ENCODE measurements around the gene SDR9C7. TPM values are rescaled to one million over a fixed set of nuclear protein-coding genes. Genes with fewer than 3 reads are reported as not detected.
"Not testable (repeated sequence)": the region's sequence is repeated elsewhere in the genome, so short reads cannot be mapped to it uniquely, and the experiment has no call there.

The SDR9C7 gene
- total RNA-seq (2014; rRNA removed; shearing (Covaris generic); ENCODE audit: low replicate concordance): not detected in 2 replicates

GRCh38 chr12:56933826-56934625 is at the start of gene SDR9C7:
Gene SDR9C7, minus strand, starts transcription at chr12:56934408. Its CDS starts 147 bp downstream, at chr12:56934261.
- in situ Hi-C loops (cut with HindIII; ENCODE audit: low pct_unique_long_range_greater_than_20kb, low sequenced_read_pairs): no loop called here
- DNase-seq (ENCODE audit: low read depth): no peak

- in situ Hi-C loops (cut with HindIII; ENCODE audit: low pct_unique_long_range_greater_than_20kb, low sequenced_read_pairs): no loop called here
- DNase-seq (ENCODE audit: low read depth): no peak
These were observed 49.2 kb upstream of the SDR9C7 start for GRCh38 chr12:56983386-56983785.

GRCh38 chr12:56982578-56983236 is 48.5 kb upstream of the SDR9C7 start:
- DNase-seq (ENCODE audit: low read depth); in situ Hi-C loops (cut with HindIII; ENCODE audit: low pct_unique_long_range_greater_than_20kb, low sequenced_read_pairs): not testable (repeated sequence)

- no peak for DNase-seq (ENCODE audit: low read depth)
- in situ Hi-C loops (cut with HindIII; ENCODE audit: low pct_unique_long_range_greater_than_20kb, low sequenced_read_pairs): no loop called here
These were observed 46.8 kb upstream of the SDR9C7 start for GRCh38 chr12:56980941-56981530.

DNA sequence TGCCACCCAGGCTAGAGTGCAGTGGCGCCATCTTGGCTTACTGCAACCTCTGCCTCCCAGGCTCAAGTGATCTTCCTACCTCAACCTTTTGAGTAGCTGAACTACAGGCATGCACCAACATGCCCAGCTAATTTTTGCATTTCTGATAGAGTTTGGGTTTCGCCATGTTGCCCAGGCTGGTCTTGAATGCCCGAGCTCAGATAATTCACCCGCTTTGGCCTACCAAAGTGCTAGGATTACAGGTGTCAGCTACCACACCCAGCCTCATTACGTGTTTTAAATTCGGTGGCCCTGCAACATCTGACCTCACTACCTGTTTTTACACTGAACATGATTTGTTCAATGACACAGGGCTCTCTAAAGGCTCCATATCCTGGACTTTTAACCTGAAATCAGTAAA is 46.1 kb upstream of the SDR9C7 start:
- no peak for DNase-seq (ENCODE audit: low read depth)
- in situ Hi-C loops (cut with HindIII; ENCODE audit: low pct_unique_long_range_greater_than_20kb, low sequenced_read_pairs): no loop called here

- in situ Hi-C loops (cut with HindIII; ENCODE audit: low pct_unique_long_range_greater_than_20kb, low sequenced_read_pairs): no loop called here
- DNase-seq (ENCODE audit: low read depth): no peak
These were observed 45.4 kb upstream of the SDR9C7 start for GRCh38 chr12:56979628-56980027.

DNA sequence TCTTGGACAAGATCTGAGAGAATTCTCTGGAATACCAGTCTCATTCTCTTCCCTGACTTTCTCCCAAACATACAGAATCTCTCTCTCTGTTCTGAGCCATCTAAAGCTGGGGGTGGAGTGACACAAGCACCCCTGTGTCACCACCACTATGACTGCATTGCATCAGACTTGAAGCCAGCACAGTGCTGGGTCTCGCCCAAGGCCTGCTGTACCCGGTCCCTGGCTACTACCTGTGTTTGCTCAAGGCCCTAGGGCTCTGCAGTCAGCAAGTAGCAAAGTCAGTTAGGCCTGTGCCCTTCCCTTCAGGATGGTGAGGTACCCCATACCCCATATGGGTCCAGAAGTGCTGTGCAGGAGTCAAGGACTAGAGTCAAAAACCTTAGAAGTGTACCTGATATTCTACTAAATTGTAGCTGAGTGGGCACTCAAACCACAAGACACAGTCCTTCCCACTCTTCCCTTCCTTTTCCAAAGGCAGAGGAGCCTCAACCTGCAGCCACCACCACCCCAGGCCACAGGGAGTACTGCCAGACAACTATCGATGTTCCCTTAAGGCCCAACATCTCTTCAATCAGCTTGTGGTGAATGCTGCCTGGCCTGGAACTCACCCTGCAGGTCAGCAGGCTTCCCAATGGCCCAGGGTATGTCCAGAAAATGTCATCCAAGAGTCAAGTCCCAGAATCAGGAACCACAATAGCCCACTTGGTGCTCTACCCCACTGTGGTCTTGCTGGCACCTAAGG is 44.4 kb upstream of the SDR9C7 start:
- no peak for DNase-seq (ENCODE audit: low read depth)
- in situ Hi-C loops (cut with HindIII; ENCODE audit: low pct_unique_long_range_greater_than_20kb, low sequenced_read_pairs): no loop called here

GRCh38 chr12:56977361-56977760 is 43.2 kb upstream of the SDR9C7 start:
- DNase-seq (ENCODE audit: low read depth); in situ Hi-C loops (cut with HindIII; ENCODE audit: low pct_unique_long_range_greater_than_20kb, low sequenced_read_pairs): not testable (repeated sequence)

DNA sequence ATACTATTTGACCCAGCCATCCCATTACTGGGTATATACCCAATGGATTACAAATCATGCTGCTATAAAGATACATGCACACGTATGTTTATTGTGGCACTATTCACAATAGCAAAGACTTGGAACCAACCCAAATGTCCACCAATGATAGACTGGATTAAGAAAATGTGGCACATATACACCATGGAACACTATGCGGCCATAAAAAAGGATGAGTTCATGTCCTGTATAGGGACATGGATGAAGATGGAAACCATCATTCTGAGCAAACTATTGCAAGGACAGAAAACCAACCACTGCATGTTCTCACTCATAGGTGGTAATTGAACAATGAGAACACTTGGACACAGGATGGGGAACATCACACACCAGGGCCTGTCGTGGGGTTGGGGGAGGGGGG is 40.0 kb upstream of the SDR9C7 start:
- in situ Hi-C loops (cut with HindIII; ENCODE audit: low pct_unique_long_range_greater_than_20kb, low sequenced_read_pairs); DNase-seq (ENCODE audit: low read depth): not testable (repeated sequence)

- in situ Hi-C loops (cut with HindIII; ENCODE audit: low pct_unique_long_range_greater_than_20kb, low sequenced_read_pairs); DNase-seq (ENCODE audit: low read depth): not testable (repeated sequence)
These were observed 34.7 kb upstream of the SDR9C7 start for GRCh38 chr12:56968910-56969309.

GRCh38 chr12:56965997-56966642 is 31.9 kb upstream of the SDR9C7 start:
- peak; percentile 63 for DNase-seq (ENCODE audit: low read depth)
- in situ Hi-C loops (cut with HindIII; ENCODE audit: low pct_unique_long_range_greater_than_20kb, low sequenced_read_pairs): not testable (repeated sequence)

GRCh38 chr12:56965124-56965523 is 30.9 kb upstream of the SDR9C7 start:
- DNase-seq (ENCODE audit: low read depth); in situ Hi-C loops (cut with HindIII; ENCODE audit: low pct_unique_long_range_greater_than_20kb, low sequenced_read_pairs): not testable (repeated sequence)

DNA sequence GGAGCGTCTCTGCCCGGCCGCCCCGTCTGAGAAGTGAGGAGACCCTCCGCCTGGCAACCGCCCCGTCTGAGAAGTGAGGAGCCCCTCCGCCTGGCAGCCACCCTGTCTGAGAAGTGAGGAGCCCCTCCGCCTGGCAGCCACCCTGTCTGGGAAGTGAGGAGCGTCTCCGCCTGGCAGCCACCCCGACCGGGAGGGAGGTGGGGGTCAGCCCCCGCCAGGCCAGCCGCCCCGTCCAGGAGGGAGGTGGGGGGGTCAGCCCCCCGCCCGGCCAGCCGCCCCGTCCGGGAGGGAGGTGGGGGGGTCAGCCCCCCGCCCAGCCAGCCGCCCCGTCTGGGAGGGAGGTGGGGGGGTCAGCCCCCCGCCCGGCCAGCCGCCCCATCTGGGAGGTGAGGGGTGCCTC is 29.3 kb upstream of the SDR9C7 start:
- DNase-seq (ENCODE audit: low read depth); in situ Hi-C loops (cut with HindIII; ENCODE audit: low pct_unique_long_range_greater_than_20kb, low sequenced_read_pairs): not testable (repeated sequence)

GRCh38 chr12:56962247-56962646 is 28.0 kb upstream of the SDR9C7 start:
- in situ Hi-C loops (cut with HindIII; ENCODE audit: low pct_unique_long_range_greater_than_20kb, low sequenced_read_pairs); DNase-seq (ENCODE audit: low read depth): not testable (repeated sequence)

DNA sequence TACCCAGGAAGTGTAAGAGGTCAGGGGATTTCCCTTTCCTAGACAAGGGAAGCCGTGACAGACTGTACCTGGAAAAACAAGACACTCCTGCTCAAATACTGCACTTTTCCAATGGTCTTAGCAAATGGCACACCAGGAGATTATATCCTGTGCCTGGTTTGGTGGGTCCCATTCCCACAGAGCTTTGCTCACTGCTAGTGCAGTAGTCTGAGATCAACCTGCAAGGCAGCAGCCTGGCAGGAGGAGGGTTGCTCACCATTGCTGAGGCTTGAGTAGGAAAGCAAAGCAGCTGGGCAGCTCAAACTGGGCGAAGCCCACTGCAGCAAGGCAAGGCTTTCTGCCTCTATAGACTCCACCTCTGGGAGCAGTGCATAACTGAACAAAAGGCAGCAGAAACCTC is 24.2 kb upstream of the SDR9C7 start:
- DNase-seq (ENCODE audit: low read depth): no peak
- in situ Hi-C loops (cut with HindIII; ENCODE audit: low pct_unique_long_range_greater_than_20kb, low sequenced_read_pairs): no loop called here

DNA sequence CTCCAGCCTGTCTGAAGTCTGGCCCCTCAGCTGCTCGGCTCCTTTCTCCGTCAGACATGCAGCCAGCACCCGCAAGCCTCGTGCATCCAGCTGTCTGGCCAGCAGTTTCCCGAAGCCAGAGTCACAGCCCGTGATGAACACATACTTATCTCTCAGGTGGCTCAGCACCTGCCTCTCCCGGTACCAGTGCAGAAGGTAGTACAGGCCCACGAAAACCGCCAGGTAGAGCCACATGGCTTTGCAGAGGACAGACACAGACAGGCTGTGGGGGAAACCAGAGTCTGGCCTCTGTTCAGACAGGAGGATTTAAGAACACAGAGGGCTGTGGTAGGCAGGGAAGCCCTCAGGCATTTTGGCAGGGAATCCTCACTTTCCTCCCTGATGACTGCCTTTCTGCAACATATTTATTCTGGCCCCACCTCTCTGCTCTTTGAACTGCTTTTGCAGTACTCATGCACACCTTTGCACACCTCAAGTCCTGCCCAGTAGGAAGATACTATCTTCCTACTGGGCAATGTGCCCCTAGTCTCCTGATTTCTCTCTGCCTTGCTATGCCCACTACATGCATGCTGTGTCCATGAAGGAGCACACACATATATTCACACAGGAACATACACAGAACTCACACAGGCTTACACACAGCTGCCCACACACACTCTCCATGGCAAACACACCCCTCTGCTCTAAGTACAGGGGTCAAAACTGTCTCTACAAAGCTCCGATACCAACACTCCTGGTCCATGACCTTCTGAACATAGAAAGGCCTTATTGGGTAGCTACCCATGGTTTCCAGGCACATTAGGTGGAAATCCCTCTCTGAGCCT is 23.2 kb upstream of the SDR9C7 start, which contains the start of gene RDH16:
Gene RDH16, minus strand, starts transcription at position 380 of the 824 bp plus-strand sequence. Its CDS starts 146 bp downstream, at position 234.
- in situ Hi-C loops (cut with HindIII; ENCODE audit: low pct_unique_long_range_greater_than_20kb, low sequenced_read_pairs): no loop called here
- no peak for DNase-seq (ENCODE audit: low read depth)

- in situ Hi-C loops (cut with HindIII; ENCODE audit: low pct_unique_long_range_greater_than_20kb, low sequenced_read_pairs): no loop called here
- no peak for DNase-seq (ENCODE audit: low read depth)
These were observed 21.5 kb upstream of the SDR9C7 start for GRCh38 chr12:56955631-56956256.
